HepG2 (cell line): ENCODE data around the gene SIRT5. TPM values are rescaled to one million over a fixed set of nuclear protein-coding genes. Genes with fewer than 3 reads are reported as not detected.

Experiments used
- CEBPB ChIP-seq: IDR thresholded peaks from 2 replicates; pipeline ENCODE4 v1.6.1; 2011; ENCODE audit warnings: low read depth, low read length, improper control_type of control experiment, borderline replicate concordance
- ELF4 ChIP-seq: sonication (generic); formaldehyde crosslinking; IDR thresholded peaks from 2 replicates; pipeline ENCODE4 v1.5.0; 2020; ENCODE audit warnings: missing genetic modification reagents, mild to moderate bottlenecking, moderate library complexity, borderline replicate concordance
- GATAD1 ChIP-seq: IDR thresholded peaks from 2 replicates; pipeline ENCODE4 v1.6.1; 2016; ENCODE audit warnings: missing genetic modification reagents, missing compliant biosample characterization
- HBP1 ChIP-seq: IDR thresholded peaks from 2 replicates; pipeline ENCODE4 v1.6.1; 2016; ENCODE audit warnings: low read depth, control low read depth
- KLF13 ChIP-seq: sonication (generic); formaldehyde crosslinking; IDR thresholded peaks from 2 replicates; pipeline ENCODE4 v1.4.0; 2020; ENCODE audit warnings: mild to moderate bottlenecking, missing genetic modification reagents
- MTA1 ChIP-seq: sonication (generic); formaldehyde crosslinking; IDR thresholded peaks from 2 replicates; pipeline ENCODE4 v1.4.0; 2020; ENCODE audit warnings: missing genetic modification reagents, mild to moderate bottlenecking, borderline replicate concordance
- MTA3 ChIP-seq: sonication (generic); formaldehyde crosslinking; IDR thresholded peaks from 2 replicates; pipeline ENCODE4 v1.4.0; 2020; ENCODE audit warnings: missing genetic modification reagents
- RBM22 ChIP-seq: fragments of 200-400 bp; formaldehyde crosslinking; optimal IDR thresholded peaks from 2 replicates; pipeline ENCODE3; 2017; ENCODE audit warnings: mild to moderate bottlenecking, low read length, moderate library complexity
- SKI ChIP-seq: fragments of 450-650 bp; IDR thresholded peaks from one replicate; pipeline ENCODE4 v1.6.1; 2018; ENCODE audit warnings: mild to moderate bottlenecking; ENCODE audit not compliant: partially characterized antibody
- TEAD2 ChIP-seq: sonication (generic); formaldehyde crosslinking; IDR thresholded peaks from 2 replicates; pipeline ENCODE4 v1.9.0; 2021; ENCODE audit warnings: missing genetic modification reagents
- TEF ChIP-seq: sonication (generic); formaldehyde crosslinking; IDR thresholded peaks from 2 replicates; pipeline ENCODE4 v1.5.0; 2020; ENCODE audit warnings: missing genetic modification reagents
- TOPORS ChIP-seq: sonication (generic); formaldehyde crosslinking; IDR thresholded peaks from 2 replicates; pipeline ENCODE4 v1.8.0; 2023; ENCODE audit warnings: mild to moderate bottlenecking, missing genetic modification reagents
- ZFP36L1 ChIP-seq: sonication (generic); formaldehyde crosslinking; IDR thresholded peaks from 2 replicates; pipeline ENCODE4 v1.8.0; 2022; ENCODE audit warnings: mild to moderate bottlenecking, missing genetic modification reagents, moderate library complexity
- ZFP41 ChIP-seq: sonication (generic); formaldehyde crosslinking; IDR thresholded peaks from 2 replicates; pipeline ENCODE4 v1.4.0; 2020; ENCODE audit warnings: mild to moderate bottlenecking, missing genetic modification reagents, borderline replicate concordance
- ZKSCAN5 ChIP-seq: sonication (generic); formaldehyde crosslinking; IDR thresholded peaks from 2 replicates; pipeline ENCODE4 v1.5.1; 2020; ENCODE audit warnings: mild to moderate bottlenecking, missing genetic modification reagents
- ZNF326 ChIP-seq: sonication (generic); formaldehyde crosslinking; IDR thresholded peaks from 2 replicates; pipeline ENCODE4 v1.4.0; 2020; ENCODE audit warnings: missing genetic modification reagents, borderline replicate concordance
- ZNF350 ChIP-seq: sonication (generic); formaldehyde crosslinking; IDR thresholded peaks from 2 replicates; pipeline ENCODE4 v1.4.0; 2020; ENCODE audit warnings: mild to moderate bottlenecking, low read depth, missing genetic modification reagents, borderline replicate concordance
- ZNF354B ChIP-seq: sonication (generic); formaldehyde crosslinking; IDR thresholded peaks from 2 replicates; pipeline ENCODE4 v1.8.0; 2022; ENCODE audit warnings: mild to moderate bottlenecking, missing genetic modification reagents
- ZNF589 ChIP-seq: sonication (generic); formaldehyde crosslinking; conservative IDR thresholded peaks from 2 replicates; pipeline ENCODE4 v1.8.0; 2022; ENCODE audit warnings: mild to moderate bottlenecking, moderate library complexity, missing genetic modification reagents
- ZNF674 ChIP-seq: sonication (generic); formaldehyde crosslinking; IDR thresholded peaks from 2 replicates; pipeline ENCODE4 v1.5.0; 2020; ENCODE audit warnings: low read depth, mild to moderate bottlenecking, missing genetic modification reagents
- ZNF768 ChIP-seq: sonication (generic); formaldehyde crosslinking; IDR thresholded peaks from 2 replicates; pipeline ENCODE4 v1.4.0; 2020; ENCODE audit warnings: missing genetic modification reagents
- ZNF776 ChIP-seq: sonication (generic); formaldehyde crosslinking; IDR thresholded peaks from 2 replicates; pipeline ENCODE4 v1.4.0; 2020; ENCODE audit warnings: mild to moderate bottlenecking, missing genetic modification reagents
- ZNF784 ChIP-seq: sonication (generic); formaldehyde crosslinking; IDR thresholded peaks from 2 replicates; pipeline ENCODE4 v1.5.1; 2020; ENCODE audit warnings: missing genetic modification reagents, mild to moderate bottlenecking, borderline replicate concordance
- ZXDC ChIP-seq: sonication (generic); formaldehyde crosslinking; IDR thresholded peaks from 2 replicates; pipeline ENCODE4 v1.5.0; 2020; ENCODE audit warnings: mild to moderate bottlenecking, missing genetic modification reagents
- polyA plus RNA-seq, 8 experiments: library from polyadenylated mRNA; depleted of rRNA in 3 of 8; stranded (reverse) in 7 of 8; unstranded in 1 of 8; fragments of >200 nt; fragmentation: Illumina TruSeq in 4 of 8; extraction: Trizol in 4 of 8; gene quantifications; 2 replicates each; pipeline versions ENCODE4 v1.2.1 to v1.2.3, GENCODE V29; 2011 to 2016; ENCODE audit warnings: low read depth in 4 of 8, missing spikeins in 1 of 8, mixed read lengths in 1 of 8; ENCODE audit not compliant: insufficient read depth in 1 of 8
- total RNA-seq, 5 experiments: library from RNA; depleted of rRNA; stranded (reverse); fragments of >200 nt; fragmentation: Illumina TruSeq; extraction: Trizol; gene quantifications; 2 replicates each; pipeline ENCODE4 v1.2.3, GENCODE V29; 2016; ENCODE audit warnings: low read depth in 1 of 5

SIRT5 gene
- total and polyA plus RNA-seq, 2 of the 13 experiments (the other 11 are each of a cell fraction or from before 2014, with no cell fraction given), result 14.1 to 16.6 TPM

GRCh38 chr6:13604546-13605416, 30.4 kb downstream of the SIRT5 start (continued):
- TF ChIP-seq MTA1 (no peak; the same call in 1 of the 2 replicates), KLF13 (no peak), TEAD2 (CRISPR knock-in tag) (no peak), SKI (peak; percentile 76), MTA3 (CRISPR knock-in tag) (no peak), HBP1 (peak; percentile 69; the same call in 1 of the 2 replicates), ZNF768 (CRISPR knock-in tag) (no peak; the same call in 1 of the 2 replicates), ZNF589 (no peak), GATAD1 (CRISPR knock-in tag) (peak; percentile 71), ZNF350 (no peak), ZXDC (no peak; the same call in 1 of the 2 replicates), TEF (CRISPR knock-in tag) (0 out of 2 replicates have a peak, but pooled peaks have one; percentile 30), ZNF354B (CRISPR knock-in tag) (no peak), RBM22 (peak; percentile 58), CEBPB (peak; percentile 91), ZNF674 (CRISPR knock-in tag) (no peak), ZKSCAN5 (CRISPR knock-in tag) (no peak), ZFP36L1 (CRISPR knock-in tag) (peak; percentile 95), TOPORS (CRISPR knock-in tag) (peak; percentile 66; the same call in 1 of the 2 replicates), ELF4 (CRISPR knock-in tag) (no peak; the same call in 1 of the 2 replicates), ZNF784 (CRISPR knock-in tag) (0 out of 2 replicates have a peak, but pooled peaks have one; percentile 71), ZNF776 (CRISPR knock-in tag) (no peak), ZNF326 (no peak), ZFP41 (CRISPR knock-in tag) (no peak)
